Measurements from ENCODE around the gene ADD1.

ADD1 gene

GRCh38 chr4:2927696-2928075 is 84.0 kb downstream of the ADD1 start:
- H3K4me3 ChIP-seq (ENCODE audit: low read depth, low read length) = no peak overlapping the region
- TF ChIP-seq, protein P1, sequence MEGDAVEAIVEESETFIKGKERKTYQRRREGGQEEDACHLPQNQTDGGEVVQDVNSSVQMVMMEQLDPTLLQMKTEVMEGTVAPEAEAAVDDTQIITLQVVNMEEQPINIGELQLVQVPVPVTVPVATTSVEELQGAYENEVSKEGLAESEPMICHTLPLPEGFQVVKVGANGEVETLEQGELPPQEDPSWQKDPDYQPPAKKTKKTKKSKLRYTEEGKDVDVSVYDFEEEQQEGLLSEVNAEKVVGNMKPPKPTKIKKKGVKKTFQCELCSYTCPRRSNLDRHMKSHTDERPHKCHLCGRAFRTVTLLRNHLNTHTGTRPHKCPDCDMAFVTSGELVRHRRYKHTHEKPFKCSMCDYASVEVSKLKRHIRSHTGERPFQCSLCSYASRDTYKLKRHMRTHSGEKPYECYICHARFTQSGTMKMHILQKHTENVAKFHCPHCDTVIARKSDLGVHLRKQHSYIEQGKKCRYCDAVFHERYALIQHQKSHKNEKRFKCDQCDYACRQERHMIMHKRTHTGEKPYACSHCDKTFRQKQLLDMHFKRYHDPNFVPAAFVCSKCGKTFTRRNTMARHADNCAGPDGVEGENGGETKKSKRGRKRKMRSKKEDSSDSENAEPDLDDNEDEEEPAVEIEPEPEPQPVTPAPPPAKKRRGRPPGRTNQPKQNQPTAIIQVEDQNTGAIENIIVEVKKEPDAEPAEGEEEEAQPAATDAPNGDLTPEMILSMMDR (IDR thresholded peaks at IDR 0.05; ENCODE audit: low read depth, low read length, missing control alignments) = no peak
- DNase-seq (ENCODE audit: low read depth) = no peak

- TF ChIP-seq, protein P1 (IDR thresholded peaks at IDR 0.05; ENCODE audit: low read depth, low read length, missing control alignments) = no peak
- no peak overlapping the region for H3K4me3 ChIP-seq (ENCODE audit: low read depth, low read length)
- DNase-seq (ENCODE audit: low read depth) = no peak
Observed at GRCh38 chr4:2928242-2929176, 84.9 kb downstream of the ADD1 start.

DNA sequence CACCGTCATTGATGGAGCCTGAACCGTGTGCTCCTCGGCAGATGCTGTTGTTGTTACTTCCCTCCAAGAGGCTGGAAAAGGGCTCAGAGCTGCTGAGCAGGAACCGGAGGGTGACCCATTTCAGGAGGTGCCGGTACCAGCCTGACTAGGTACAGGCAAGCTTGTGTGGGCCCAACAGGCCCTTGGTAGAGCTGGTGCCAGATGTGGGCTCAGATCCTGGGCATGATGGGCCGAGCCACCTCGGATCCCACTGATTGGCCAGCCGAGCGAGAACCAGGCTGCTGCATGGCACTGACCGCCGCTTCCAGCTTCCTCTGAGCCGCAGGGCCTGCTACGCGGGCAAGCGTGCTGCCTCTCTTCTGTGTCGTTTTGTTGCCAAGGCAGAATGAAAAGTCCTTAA is 85.8 kb downstream of the ADD1 start:
- no peak for DNase-seq (ENCODE audit: low read depth)
- H3K4me3 ChIP-seq (ENCODE audit: low read depth, low read length) = no peak overlapping the region
- TF ChIP-seq, protein P1 (IDR thresholded peaks at IDR 0.05; ENCODE audit: low read depth, low read length, missing control alignments) = no peak

DNA sequence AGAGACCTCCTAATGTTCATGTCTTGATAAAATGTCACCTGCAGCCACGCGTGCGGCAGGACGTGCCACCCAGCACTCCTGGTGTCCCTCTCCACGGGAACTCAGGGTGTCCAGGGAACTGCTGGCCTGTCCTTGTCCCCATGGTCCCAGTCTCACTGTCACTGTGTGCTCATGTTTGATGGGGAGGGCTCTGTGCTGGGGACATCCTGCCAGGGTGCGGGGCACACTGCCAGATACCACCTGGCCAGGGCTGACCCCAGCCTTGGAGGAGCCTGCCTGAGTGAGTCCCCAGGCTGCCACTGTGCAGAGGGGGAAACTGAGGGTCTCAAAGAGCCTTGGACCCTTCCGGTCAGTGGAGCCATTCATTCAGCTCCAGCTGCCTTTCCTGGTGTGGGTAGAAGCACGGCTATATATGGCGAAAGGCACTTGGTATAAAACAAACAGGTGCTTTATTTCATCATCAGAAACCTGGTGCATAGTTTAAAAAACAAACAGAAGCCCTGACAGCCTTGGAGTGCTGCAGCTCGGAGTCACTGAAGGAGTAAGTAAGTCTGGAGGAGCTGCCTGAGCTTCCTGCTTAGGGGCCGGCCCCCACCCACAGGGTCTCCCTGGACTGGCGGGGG is 86.6 kb downstream of the ADD1 start:
- DNase-seq (ENCODE audit: low read depth) = no peak
- TF ChIP-seq, protein P1 (IDR thresholded peaks at IDR 0.05; ENCODE audit: low read depth, low read length, missing control alignments) = no peak
- H3K4me3 ChIP-seq (ENCODE audit: low read depth, low read length) = no peak overlapping the region

- TF ChIP-seq, protein P1 (IDR thresholded peaks at IDR 0.05; ENCODE audit: low read depth, low read length, missing control alignments) = peak; percentile 32
Observed at GRCh38 chr4:2930758-2931511, 87.3 kb downstream of the ADD1 start.

DNA sequence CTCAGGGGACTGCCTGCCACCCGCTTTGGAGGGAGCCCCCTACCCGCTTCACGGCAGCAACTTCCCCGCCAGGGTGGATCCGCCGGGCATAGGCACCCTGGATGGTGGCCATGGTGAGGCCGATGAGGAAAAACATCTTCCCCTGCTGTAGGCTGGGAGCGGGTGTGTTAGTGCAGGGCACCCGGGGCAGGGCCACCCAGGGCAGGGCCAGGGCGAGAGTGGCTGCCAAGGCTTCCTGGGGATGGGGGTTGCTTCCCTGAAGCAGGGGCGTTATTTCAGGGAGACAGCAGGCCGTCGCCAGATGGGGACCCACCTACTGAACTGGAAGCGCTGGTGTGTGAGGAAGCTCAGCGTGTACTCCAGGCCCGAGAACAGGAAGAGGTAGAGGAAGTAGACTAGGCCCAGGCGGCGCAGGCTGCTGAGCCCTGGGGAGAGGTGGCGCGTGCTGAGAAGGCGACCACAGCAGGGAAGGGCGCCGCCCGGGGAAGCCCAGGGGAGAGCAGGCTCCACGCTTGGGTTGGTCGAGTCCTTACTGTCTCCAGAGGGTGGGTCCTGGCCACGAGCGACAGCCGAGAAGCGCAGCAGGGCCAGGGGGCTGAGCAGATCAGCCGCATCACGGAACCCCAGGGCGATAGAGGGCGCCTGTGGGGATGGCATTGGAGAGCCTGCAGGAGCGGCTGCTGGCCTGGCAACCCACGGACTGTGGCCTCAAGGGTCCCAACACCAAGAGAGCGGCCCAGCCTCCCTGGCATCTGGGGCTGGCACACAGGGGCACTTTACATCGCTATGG is 88.1 kb downstream of the ADD1 start:
- TF ChIP-seq, protein P1 (IDR thresholded peaks at IDR 0.05; ENCODE audit: low read depth, low read length, missing control alignments) = peak; percentile 65
- H3K4me3 ChIP-seq (ENCODE audit: low read depth, low read length) = peak overlapping the region; percentile 74
- peak; percentile 62 for DNase-seq (ENCODE audit: low read depth)

More at GRCh38 chr4:2930758-2931511, 87.3 kb downstream of the ADD1 start:
- peak overlapping the region; percentile 74 for H3K4me3 ChIP-seq (ENCODE audit: low read depth, low read length)
- DNase-seq (ENCODE audit: low read depth) = no peak

Data from GM12864 (cell line).